22Rv1 (cell line): Measurements from ENCODE around the gene FHOD3.

Experiments
- ZFX ChIP-seq: fragments of 450-650 bp; IDR thresholded peaks from 2 replicates; pipeline ENCODE4 v1.6.1; 2017; ENCODE audit warnings: antibody characterized with exemption, borderline replicate concordance
- TF ChIP-seq, protein P1 (sequence below): fragments of 450-650 bp; IDR thresholded peaks from 2 replicates; pipeline ENCODE4 v1.5.1; 2017; ENCODE audit warnings: mild to moderate bottlenecking

DNA sequence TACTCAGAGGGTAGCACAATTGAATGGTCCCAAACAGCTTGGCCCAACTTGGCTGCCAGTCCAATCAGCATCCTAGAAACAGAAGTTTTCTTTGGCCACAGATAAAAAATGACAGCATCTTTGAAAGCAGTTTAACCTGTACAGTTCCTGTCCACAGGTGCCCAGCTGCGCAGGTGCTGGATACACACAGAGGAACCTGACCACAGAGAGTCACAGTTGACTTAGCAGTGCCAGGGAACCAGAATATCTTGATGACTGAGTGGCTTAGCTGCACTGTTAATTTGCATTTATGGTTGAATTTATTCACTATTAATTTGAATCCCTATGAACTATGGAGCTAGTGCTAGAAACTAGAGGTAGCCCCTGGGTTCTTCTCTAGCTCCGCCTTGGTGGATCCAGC lies 437.6 kb downstream of the FHOD3 start:
- TF ChIP-seq, protein P1, sequence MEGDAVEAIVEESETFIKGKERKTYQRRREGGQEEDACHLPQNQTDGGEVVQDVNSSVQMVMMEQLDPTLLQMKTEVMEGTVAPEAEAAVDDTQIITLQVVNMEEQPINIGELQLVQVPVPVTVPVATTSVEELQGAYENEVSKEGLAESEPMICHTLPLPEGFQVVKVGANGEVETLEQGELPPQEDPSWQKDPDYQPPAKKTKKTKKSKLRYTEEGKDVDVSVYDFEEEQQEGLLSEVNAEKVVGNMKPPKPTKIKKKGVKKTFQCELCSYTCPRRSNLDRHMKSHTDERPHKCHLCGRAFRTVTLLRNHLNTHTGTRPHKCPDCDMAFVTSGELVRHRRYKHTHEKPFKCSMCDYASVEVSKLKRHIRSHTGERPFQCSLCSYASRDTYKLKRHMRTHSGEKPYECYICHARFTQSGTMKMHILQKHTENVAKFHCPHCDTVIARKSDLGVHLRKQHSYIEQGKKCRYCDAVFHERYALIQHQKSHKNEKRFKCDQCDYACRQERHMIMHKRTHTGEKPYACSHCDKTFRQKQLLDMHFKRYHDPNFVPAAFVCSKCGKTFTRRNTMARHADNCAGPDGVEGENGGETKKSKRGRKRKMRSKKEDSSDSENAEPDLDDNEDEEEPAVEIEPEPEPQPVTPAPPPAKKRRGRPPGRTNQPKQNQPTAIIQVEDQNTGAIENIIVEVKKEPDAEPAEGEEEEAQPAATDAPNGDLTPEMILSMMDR = no peak
- no peak for TF ChIP-seq ZFX
